K562 (cell line): Measurements from ENCODE around the gene RPUSD2. TPM values are rescaled to one million over a fixed set of nuclear protein-coding genes. Genes with fewer than 3 reads are reported as not detected.
A peak's percentile ranks its signal among the peaks of the same experiment; 100 is the strongest.

Experiments
- ADNP ChIP-seq: fragments of 200-800 bp; sonication (Bioruptor generic); IDR thresholded peaks from 2 replicates; pipeline ENCODE4 v1.6.1; 2016; ENCODE audit warnings: missing genetic modification characterization, missing compliant biosample characterization
- CHD4 ChIP-seq: fragments of 200-600 bp; sonication (generic); IDR thresholded peaks from 3 replicates; pipeline ENCODE4 v1.6.1; 2012; ENCODE audit warnings: low read depth, mild to moderate bottlenecking, mixed read lengths, low read length, inconsistent platforms; ENCODE audit not compliant: insufficient read depth, insufficient replicate concordance, poor library complexity, severe bottlenecking
- DDX20 ChIP-seq: fragments of 450-650 bp; IDR thresholded peaks from 2 replicates; pipeline ENCODE4 v1.6.1; 2016; ENCODE audit warnings: missing genetic modification characterization, low read depth, mild to moderate bottlenecking, missing compliant biosample characterization, moderate library complexity
- FIP1L1 ChIP-seq: fragments of 200-400 bp; formaldehyde crosslinking; IDR thresholded peaks from 2 replicates; pipeline ENCODE4 v1.6.1; 2018; ENCODE audit warnings: mild to moderate bottlenecking, low read depth, low read length; ENCODE audit not compliant: poor library complexity, severe bottlenecking
- FOXK1 ChIP-seq: sonication (generic); formaldehyde crosslinking; IDR thresholded peaks from 2 replicates; pipeline ENCODE4 v1.8.0; 2022; ENCODE audit warnings: missing genetic modification reagents, mild to moderate bottlenecking, borderline replicate concordance
- HNRNPLL ChIP-seq: fragments of 200-400 bp; formaldehyde crosslinking; IDR thresholded peaks from 2 replicates; pipeline ENCODE4 v1.6.1; 2017; ENCODE audit warnings: low read length, low read depth, mild to moderate bottlenecking; ENCODE audit not compliant: poor library complexity, severe bottlenecking
- NR1H2 ChIP-seq: sonication (generic); formaldehyde crosslinking; IDR thresholded peaks from 2 replicates; pipeline ENCODE4 v1.4.0; 2020; ENCODE audit warnings: mild to moderate bottlenecking, missing genetic modification reagents
- NR2C2 ChIP-seq, 2 experiments: fragments of 200-800 bp in 1 of 2; sonication (Bioruptor generic) in 1 of 2; sonication (generic) in 1 of 2; formaldehyde crosslinking in 1 of 2; IDR thresholded peaks; 2 replicates each; pipeline versions ENCODE4 v1.6.1 to v1.8.0; 2016 to 2022; ENCODE audit warnings: mild to moderate bottlenecking in 1 of 2, missing compliant biosample characterization in 1 of 2, missing genetic modification characterization in 1 of 2, missing genetic modification reagents in 1 of 2
- POLR2H ChIP-seq: IDR thresholded peaks from 2 replicates; pipeline ENCODE4 v1.6.1; 2016; ENCODE audit warnings: missing genetic modification characterization, low read depth, mild to moderate bottlenecking, control low read depth, missing compliant biosample characterization, moderate library complexity
- RAD21 ChIP-seq, 2 experiments: fragments of 250-450 bp in 1 of 2; fragments of 450-650 bp in 1 of 2; sonication (Bioruptor Pico) in 1 of 2; formaldehyde crosslinking in 1 of 2; IDR thresholded peaks in 1 of 2; conservative IDR thresholded peaks in 1 of 2; 2 replicates each; pipeline versions ENCODE4 v1.4.0 to v1.8.0; 2020 to 2022; ENCODE audit warnings: mild to moderate bottlenecking in 2 of 2, moderate library complexity in 1 of 2
- SMARCB1 ChIP-seq: IDR thresholded peaks from 2 replicates; pipeline ENCODE4 v1.6.1; 2011; ENCODE audit warnings: improper control_type of control experiment, low read depth; ENCODE audit not compliant: insufficient read length
- TEAD4 ChIP-seq, 2 experiments: sonication (generic) in 1 of 2; formaldehyde crosslinking in 1 of 2; IDR thresholded peaks; 2 replicates each; pipeline versions ENCODE4 v1.6.1 to v1.8.0; 2012 to 2022; ENCODE audit warnings: borderline replicate concordance in 1 of 2, inconsistent platforms in 1 of 2, low read length in 1 of 2, mild to moderate bottlenecking in 1 of 2, missing genetic modification reagents in 1 of 2
- XRCC4 ChIP-seq: IDR thresholded peaks from one replicate; pipeline ENCODE4 v1.6.1; 2011; ENCODE audit not compliant: insufficient read depth, insufficient read length; ENCODE audit errors: extremely low read depth
- polyA plus RNA-seq, 8 experiments: library from polyadenylated mRNA; depleted of rRNA in 4 of 8; stranded (reverse) in 5 of 8; unstranded in 3 of 8; fragments of >200 nt; fragmentation: Nextera tagmentation in 2 of 8; fragmentation: Illumina TruSeq in 1 of 8; extraction: Ambion mirVana in 2 of 8; extraction: Trizol in 1 of 8; gene quantifications; 2 replicates each; pipeline versions ENCODE4 v1.2.1 to v1.2.3, GENCODE V29; 2011 to 2014; ENCODE audit warnings: inconsistent platforms in 1 of 8, missing spikeins in 1 of 8
- total RNA-seq, 7 experiments: library from RNA; depleted of rRNA in 6 of 7; stranded (reverse); fragments of >200 nt in 6 of 7; fragmentation: Illumina TruSeq in 2 of 7; extraction: Trizol in 2 of 7; gene quantifications; 2 replicates each; pipeline versions ENCODE4 v1.2.1 to v1.2.3, GENCODE V29; 2011 to 2021; ENCODE audit warnings: low replicate concordance in 1 of 7
- TF ChIP-seq, protein P1 (sequence below): fragments of 250-450 bp; sonication (Bioruptor Pico); IDR thresholded peaks from 2 replicates; pipeline ENCODE4 v1.9.0; 2021; ENCODE audit warnings: mild to moderate bottlenecking, inconsistent platforms
- TF ChIP-seq, protein P2 (sequence below): fragments of 250-450 bp; sonication (Bioruptor Pico); IDR thresholded peaks from 2 replicates; pipeline ENCODE4 v1.8.0; 2021; ENCODE audit warnings: borderline replicate concordance, mild to moderate bottlenecking, moderate library complexity; ENCODE audit not compliant: poor library complexity, severe bottlenecking
- TF ChIP-seq, protein P3 (sequence below): fragments of 250-450 bp; sonication (Bioruptor Pico); IDR thresholded peaks from 2 replicates; pipeline ENCODE4 v1.8.0; 2022; ENCODE audit warnings: moderate library complexity, mild to moderate bottlenecking, inconsistent platforms
- TF ChIP-seq, protein P4 (sequence below): sonication (generic); formaldehyde crosslinking; IDR thresholded peaks from 2 replicates; pipeline ENCODE4 v1.8.0; 2022; ENCODE audit warnings: mild to moderate bottlenecking, missing genetic modification reagents

The RPUSD2 gene
- total and polyA plus RNA-seq, 9 of the 15 experiments (the other 6 are each of a cell fraction or from before 2014, with no cell fraction given): 3.7 to 30.2 (median 14.3) TPM

DNA sequence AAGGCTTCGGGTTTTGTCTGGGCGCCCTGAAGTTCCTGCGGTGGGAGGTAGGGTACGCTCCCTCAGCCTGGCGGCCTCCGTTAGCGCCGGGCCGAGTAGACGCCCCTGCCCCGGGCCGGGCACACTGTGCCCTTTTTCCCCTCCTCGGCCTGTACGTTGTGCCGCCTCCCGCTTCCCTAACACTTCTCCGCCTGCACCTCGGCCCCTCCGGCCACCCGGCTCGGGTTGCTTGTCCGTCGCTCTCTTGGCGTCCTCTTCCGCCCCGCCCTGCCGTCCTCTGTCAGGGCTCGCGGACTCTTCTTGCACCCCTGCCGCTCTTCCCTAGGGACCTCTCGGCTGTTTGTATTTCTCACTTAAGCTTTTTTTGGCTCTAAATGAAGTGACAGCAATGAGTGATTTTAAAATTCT is 25.3 kb downstream of the RPUSD2 start (continued):
- no peak for TF ChIP-seq POLR2H (tag)
- TF ChIP-seq XRCC4: no peak
- no peak for TF ChIP-seq SMARCB1
- TF ChIP-seq, protein P1, sequence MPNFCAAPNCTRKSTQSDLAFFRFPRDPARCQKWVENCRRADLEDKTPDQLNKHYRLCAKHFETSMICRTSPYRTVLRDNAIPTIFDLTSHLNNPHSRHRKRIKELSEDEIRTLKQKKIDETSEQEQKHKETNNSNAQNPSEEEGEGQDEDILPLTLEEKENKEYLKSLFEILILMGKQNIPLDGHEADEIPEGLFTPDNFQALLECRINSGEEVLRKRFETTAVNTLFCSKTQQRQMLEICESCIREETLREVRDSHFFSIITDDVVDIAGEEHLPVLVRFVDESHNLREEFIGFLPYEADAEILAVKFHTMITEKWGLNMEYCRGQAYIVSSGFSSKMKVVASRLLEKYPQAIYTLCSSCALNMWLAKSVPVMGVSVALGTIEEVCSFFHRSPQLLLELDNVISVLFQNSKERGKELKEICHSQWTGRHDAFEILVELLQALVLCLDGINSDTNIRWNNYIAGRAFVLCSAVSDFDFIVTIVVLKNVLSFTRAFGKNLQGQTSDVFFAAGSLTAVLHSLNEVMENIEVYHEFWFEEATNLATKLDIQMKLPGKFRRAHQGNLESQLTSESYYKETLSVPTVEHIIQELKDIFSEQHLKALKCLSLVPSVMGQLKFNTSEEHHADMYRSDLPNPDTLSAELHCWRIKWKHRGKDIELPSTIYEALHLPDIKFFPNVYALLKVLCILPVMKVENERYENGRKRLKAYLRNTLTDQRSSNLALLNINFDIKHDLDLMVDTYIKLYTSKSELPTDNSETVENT: no peak
- TF ChIP-seq, protein P2, sequence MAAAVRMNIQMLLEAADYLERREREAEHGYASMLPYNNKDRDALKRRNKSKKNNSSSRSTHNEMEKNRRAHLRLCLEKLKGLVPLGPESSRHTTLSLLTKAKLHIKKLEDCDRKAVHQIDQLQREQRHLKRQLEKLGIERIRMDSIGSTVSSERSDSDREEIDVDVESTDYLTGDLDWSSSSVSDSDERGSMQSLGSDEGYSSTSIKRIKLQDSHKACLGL (CRISPR knock-in tag): no peak
- TF ChIP-seq CHD4: no peak
- no peak for TF ChIP-seq FOXK1 (CRISPR knock-in tag)
- TF ChIP-seq DDX20 (tag): no peak
- TF ChIP-seq NR1H2 (CRISPR knock-in tag): peak; percentile 20; the same call in 1 of the 2 replicates
- no peak for TF ChIP-seq ADNP (tag)
- peak; percentile 42 for TF ChIP-seq FIP1L1
- peak; percentile 55 for TF ChIP-seq HNRNPLL
- TF ChIP-seq, protein P3, sequence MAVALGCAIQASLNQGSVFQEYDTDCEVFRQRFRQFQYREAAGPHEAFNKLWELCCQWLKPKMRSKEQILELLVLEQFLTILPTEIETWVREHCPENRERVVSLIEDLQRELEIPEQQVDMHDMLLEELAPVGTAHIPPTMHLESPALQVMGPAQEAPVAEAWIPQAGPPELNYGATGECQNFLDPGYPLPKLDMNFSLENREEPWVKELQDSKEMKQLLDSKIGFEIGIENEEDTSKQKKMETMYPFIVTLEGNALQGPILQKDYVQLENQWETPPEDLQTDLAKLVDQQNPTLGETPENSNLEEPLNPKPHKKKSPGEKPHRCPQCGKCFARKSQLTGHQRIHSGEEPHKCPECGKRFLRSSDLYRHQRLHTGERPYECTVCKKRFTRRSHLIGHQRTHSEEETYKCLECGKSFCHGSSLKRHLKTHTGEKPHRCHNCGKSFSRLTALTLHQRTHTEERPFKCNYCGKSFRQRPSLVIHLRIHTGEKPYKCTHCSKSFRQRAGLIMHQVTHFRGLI (CRISPR knock-in tag): no peak
- TF ChIP-seq RAD21 (CRISPR knock-in tag; conservative IDR thresholded peaks at IDR 0.05 in 1 of 2, IDR thresholded peaks at IDR 0.05 in 1 of 2): 0 out of 4 replicates have a peak, but pooled peaks of 1 of the 2 experiments have one; percentile 9
- TF ChIP-seq TEAD4 (IDR thresholded peaks at IDR 0.05; ENCODE audit: low read length): no peak
- no peak for TF ChIP-seq TEAD4 (CRISPR knock-in tag; IDR thresholded peaks at IDR 0.05; ENCODE audit: borderline replicate concordance)
- TF ChIP-seq, protein P4, sequence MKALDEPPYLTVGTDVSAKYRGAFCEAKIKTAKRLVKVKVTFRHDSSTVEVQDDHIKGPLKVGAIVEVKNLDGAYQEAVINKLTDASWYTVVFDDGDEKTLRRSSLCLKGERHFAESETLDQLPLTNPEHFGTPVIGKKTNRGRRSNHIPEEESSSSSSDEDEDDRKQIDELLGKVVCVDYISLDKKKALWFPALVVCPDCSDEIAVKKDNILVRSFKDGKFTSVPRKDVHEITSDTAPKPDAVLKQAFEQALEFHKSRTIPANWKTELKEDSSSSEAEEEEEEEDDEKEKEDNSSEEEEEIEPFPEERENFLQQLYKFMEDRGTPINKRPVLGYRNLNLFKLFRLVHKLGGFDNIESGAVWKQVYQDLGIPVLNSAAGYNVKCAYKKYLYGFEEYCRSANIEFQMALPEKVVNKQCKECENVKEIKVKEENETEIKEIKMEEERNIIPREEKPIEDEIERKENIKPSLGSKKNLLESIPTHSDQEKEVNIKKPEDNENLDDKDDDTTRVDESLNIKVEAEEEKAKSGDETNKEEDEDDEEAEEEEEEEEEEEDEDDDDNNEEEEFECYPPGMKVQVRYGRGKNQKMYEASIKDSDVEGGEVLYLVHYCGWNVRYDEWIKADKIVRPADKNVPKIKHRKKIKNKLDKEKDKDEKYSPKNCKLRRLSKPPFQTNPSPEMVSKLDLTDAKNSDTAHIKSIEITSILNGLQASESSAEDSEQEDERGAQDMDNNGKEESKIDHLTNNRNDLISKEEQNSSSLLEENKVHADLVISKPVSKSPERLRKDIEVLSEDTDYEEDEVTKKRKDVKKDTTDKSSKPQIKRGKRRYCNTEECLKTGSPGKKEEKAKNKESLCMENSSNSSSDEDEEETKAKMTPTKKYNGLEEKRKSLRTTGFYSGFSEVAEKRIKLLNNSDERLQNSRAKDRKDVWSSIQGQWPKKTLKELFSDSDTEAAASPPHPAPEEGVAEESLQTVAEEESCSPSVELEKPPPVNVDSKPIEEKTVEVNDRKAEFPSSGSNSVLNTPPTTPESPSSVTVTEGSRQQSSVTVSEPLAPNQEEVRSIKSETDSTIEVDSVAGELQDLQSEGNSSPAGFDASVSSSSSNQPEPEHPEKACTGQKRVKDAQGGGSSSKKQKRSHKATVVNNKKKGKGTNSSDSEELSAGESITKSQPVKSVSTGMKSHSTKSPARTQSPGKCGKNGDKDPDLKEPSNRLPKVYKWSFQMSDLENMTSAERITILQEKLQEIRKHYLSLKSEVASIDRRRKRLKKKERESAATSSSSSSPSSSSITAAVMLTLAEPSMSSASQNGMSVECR (CRISPR knock-in tag): peak; percentile 19; the same call in 1 of the 2 replicates
- no peak for TF ChIP-seq NR2C2 (CRISPR knock-in tag; IDR thresholded peaks at IDR 0.05)
- TF ChIP-seq NR2C2 (tag; IDR thresholded peaks at IDR 0.05): peak; percentile 4; the same call in 1 of the 2 replicates
